Activated effector memory CD4-positive, alpha-beta T cell treated with anti-CD3 and anti-CD28 coated beads, Interleukin-2, amount 50 U/mL, for 16 hours (primary cell): ENCODE measurements around the gene ICAM5.
"Not testable (repeated sequence)": the region's sequence is repeated elsewhere in the genome, so short reads cannot be mapped to it uniquely, and the experiment has no call there.

Experiments
- DNase-seq: peaks from one replicate; pipeline ENCODE4 v3.0.0-alpha.2; 2020

ICAM5 gene, protein sequence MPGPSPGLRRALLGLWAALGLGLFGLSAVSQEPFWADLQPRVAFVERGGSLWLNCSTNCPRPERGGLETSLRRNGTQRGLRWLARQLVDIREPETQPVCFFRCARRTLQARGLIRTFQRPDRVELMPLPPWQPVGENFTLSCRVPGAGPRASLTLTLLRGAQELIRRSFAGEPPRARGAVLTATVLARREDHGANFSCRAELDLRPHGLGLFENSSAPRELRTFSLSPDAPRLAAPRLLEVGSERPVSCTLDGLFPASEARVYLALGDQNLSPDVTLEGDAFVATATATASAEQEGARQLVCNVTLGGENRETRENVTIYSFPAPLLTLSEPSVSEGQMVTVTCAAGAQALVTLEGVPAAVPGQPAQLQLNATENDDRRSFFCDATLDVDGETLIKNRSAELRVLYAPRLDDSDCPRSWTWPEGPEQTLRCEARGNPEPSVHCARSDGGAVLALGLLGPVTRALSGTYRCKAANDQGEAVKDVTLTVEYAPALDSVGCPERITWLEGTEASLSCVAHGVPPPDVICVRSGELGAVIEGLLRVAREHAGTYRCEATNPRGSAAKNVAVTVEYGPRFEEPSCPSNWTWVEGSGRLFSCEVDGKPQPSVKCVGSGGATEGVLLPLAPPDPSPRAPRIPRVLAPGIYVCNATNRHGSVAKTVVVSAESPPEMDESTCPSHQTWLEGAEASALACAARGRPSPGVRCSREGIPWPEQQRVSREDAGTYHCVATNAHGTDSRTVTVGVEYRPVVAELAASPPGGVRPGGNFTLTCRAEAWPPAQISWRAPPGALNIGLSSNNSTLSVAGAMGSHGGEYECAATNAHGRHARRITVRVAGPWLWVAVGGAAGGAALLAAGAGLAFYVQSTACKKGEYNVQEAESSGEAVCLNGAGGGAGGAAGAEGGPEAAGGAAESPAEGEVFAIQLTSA

DNA sequence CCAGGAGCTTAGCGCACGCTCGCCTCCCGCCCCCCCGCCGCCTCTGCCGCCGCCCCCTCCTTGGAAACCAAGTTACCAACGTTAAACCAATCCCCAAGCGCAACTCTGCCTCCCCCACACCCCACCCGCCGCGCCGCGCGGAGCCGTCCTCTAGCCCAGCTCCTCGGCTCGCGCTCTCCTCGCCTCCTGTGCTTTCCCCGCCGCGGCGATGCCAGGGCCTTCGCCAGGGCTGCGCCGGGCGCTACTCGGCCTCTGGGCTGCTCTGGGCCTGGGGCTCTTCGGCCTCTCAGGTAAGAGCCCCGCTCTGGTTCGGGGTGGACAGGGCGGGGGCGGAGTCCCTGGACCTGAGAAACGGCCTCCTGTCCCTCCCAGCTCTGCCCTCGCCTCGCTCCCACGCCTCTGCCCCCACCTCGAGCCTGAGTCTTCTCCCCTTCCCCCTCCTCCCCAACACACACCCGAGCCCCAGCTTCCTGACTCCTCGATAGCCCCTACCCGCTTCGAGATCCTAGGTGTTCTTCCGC lies at the start of gene ICAM5:
TSS of gene ICAM5 (plus strand) at position 117 of the 521 bp plus-strand sequence. CDS start at position 209, 92 bp downstream.
- DNase-seq, result peak; percentile 80

DNA sequence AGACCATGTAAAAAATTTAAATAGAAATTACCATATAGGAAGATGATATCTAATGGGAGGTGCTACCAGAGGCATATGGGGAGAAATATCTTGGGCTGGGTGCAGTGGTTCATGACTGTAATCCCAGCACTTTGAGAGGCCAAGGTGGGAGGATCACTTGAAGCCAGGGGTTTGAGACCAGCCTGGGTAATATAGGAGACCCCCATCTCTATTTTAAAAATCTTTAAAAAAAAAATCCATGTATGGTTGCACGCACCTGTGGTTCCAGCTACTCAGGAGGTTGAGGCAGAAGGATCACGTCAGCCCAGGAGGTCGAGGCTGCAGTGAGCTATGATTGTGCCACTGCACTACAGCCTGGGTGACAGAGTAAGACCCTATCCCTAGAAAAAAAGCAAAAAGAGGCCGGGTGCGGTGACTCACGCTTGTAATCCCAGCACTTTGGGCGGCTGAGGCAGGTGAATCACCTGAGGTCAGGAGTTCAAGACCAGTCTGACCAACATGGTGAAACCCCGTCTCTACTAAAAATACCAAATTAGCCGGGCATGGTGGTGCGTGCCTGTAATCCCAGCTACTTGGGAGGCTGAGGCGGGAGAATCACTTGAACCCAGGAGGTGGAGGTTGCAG lies 47.8 kb upstream of the ICAM5 start:
- DNase-seq, result not testable (repeated sequence)

DNA sequence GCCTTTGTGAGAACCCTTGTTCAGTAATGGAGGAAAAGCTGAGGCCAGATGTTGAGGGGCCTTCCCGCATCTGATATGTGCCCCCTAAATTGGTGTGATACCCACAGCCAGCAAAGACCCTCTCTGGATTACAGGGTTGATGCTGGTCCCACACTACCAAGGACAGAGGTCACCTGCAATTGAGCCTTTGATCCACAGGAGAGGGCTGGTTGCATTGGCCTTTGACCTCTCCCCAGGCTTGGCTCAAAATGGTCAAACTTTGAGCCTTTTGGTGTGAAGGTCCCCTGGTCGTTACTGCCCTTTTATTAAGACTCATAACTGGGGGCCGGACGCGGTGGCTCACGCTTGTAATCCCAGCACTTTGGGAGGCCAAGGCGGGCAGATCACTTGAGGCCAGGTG lies 46.1 kb upstream of the ICAM5 start:
- no peak for DNase-seq

DNA sequence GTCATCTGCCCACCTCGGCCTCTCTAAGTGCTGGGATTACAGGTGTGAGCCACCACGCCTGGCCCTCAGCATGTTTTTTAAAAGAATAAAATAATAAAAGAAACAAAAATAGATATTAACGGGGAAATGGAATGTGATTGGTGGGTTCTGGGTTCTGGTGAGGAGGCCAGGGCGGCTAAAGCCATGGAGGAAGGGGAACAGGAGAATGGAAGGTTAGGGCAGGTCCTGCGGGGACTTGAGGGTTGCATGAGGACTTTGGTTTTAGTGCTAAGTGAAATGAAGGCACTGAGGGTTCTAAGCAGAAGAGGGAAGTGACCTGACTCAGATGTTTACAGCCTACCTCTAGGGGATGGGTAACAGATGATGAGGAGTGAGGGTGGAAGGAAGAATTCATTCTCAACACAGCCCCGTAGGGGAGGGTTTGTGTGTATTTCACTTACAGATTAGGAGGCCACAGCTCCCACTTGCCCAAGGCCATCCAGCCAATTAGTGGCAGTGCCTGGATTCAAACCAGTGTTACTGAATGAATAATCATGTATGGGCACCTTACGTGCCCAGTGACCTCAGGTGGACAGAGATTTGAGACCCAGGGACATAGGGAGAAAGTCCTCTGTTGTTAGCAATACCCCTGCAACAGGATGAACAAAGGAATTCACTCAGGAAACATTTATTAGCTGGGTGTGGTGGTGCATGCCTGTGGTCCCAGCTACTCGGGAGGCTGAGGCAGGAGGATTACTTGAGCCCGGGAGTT lies 44.4 kb upstream of the ICAM5 start:
- no peak for DNase-seq

DNA sequence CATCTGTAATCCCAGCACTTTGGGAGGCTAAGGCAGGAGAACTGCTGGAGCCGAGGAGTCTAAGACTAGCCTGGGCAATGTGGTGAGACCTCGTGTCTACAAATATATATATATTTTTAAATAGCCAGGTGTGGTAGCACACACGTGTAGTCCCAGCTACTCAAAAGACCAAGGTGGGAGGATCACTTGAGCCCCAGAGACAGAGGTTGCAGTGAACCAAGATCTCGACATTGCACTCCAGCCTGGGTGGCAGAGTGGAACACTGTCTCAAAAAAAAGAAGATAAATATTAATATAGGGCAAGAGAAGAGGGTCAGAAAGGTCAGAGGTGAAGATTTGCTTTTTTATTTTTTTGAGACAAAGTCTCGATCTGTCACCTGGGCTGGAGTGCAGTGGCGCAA lies 43.2 kb upstream of the ICAM5 start:
- no peak for DNase-seq

DNA sequence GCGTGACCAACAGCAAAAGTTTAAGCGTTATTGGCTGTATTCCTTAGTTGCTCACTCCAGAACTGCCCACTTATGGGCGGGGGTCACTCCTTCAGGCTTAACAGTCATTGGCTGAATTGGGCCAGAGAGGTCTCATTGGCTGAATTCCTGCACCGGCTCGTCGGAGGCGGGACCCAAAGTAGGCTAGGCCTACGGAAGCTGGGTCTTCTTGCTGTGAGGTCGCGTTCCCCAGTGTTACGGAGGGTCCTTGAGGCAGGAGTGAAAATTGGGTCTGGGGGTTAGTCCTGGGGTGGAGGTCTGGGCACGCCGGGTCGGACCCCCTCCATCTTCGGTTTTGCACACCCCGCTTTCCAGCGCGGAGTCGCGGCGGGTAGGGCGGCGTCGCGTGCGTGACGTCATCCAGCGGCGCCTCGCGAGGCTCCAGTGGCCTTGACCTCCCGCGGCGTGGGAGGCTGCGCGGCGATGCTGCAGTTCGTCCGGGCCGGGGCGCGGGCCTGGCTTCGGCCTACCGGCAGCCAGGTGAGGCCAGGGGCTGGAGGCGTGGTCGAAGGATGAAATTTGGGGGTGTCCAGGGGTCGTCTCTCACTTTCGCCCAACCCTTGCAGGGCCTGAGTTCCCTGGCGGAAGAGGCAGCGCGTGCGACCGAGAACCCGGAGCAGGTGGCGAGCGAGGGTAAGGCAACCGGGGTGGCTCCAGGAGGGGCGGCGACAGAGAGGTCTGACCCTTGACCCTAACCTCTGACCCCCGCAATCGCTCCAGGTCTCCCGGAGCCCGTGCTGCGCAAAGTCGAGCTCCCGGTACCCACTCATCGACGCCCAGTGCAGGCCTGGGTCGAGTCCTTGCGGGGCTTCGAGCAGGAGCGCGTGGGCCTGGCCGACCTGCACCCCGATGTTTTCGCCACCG lies 37.7 kb upstream of the ICAM5 start, which contains the start of gene MRPL4:
TSS of gene MRPL4 (plus strand) at position 423 of the 903 bp plus-strand sequence. CDS start at position 463, 40 bp downstream.
- DNase-seq, result peak; percentile 99

DNA sequence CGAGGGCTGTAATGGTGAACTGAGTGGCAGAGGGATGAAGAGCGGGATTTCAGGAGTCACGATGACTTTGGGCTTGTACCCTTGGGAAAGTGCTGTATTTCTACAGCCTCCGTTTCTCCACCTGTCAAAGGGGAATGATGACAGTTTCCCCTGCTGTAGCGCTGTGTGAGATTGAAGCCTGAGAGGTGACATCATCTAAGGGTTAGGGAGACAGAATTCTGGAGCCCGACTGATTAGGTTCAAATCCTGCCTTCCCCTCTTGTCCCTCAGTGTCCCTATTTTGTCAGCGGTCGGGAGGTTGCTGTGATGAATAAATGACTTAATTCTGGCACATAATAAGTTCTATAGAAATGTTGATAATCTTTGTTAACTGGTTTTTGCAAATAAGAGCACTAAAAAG lies 37.0 kb upstream of the ICAM5 start:
- no peak for DNase-seq

DNA sequence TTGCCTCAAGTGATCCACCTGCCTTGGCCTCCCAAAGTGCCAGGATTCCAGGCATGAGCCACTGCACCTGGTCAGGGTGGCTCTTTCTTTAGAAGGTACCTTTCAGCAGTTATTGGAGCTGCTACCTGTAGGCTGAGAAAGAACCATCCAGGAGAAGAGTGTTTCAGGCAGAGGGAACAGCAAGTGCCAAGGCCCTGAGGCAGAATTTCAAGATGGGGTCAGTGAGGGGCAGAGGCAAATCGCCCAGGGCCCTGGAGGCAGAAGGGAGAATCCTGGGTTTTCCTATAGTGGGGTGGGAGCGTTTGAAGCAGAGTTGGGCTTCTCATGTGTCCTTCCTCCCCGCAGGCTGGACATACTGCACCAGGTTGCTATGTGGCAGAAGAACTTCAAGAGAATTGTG lies 35.5 kb upstream of the ICAM5 start:
- no peak for DNase-seq

DNA sequence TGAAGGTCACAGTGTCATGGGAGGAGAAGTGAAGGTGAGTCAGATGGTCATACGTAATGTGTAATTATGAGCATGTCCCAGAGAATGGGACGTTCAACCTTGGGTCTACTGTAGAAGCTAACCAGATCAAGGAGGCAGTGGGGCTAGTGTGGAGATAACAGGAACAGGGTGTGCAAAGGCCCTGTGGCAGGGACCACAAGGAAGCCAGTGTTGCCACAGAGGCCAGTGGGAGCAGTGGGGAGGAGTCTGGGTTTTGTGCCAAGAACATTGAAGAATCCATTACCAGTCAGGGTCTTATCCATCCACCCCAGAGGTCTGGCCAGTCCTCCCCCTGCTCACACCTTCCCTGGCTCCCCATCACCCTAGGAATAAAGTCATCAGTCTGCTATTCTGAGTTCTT lies 34.4 kb upstream of the ICAM5 start:
- DNase-seq, result no peak

DNA sequence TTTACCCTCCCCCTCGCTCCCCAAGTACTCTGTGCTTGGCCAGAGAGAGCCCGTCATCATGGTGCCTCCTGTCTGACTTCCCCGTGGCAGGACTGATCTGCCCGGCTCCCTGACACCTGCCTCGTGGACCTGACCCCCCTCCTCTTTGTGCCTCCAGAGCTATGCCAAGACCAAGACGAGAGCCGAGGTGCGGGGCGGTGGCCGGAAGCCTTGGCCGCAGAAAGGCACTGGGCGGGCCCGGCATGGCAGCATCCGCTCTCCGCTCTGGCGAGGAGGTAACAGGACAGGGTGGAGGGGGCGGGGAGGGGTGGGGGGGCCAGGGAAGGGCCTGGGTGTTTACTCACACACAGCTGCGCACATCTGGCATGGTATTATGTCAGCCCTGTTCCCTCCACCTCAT lies 33.2 kb upstream of the ICAM5 start:
- DNase-seq, result no peak

DNA sequence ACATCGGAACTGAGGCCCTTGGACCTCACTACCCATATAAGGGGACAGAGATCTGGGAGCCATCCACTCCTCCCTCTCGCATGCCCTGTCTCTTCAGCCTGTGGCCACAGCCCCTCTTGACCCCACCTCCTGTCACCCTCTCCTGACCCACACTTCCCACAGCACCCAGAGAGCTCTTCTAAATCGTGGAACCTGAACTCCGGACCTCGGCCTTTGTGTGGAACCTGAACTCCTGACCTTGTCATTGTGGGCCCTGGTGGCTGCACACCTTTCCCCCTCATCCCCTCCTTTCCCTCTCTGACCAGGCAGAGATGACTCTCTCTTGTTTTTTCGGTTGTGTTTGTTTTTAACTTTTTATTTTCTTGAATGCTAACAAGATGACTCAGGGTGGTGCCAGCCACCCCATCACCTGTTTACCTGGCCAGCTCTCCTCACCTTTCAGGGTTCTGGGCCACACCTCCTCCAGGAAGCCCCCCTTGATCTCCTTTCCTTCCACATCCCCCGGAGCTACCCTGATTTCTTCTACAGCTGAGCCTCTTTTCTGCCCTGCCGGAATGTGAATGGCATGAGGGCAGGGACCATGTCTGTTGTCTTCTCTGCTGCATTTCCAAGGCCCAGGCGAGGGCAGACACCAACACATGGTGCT lies 32.7 kb upstream of the ICAM5 start:
- DNase-seq, result no peak

DNA sequence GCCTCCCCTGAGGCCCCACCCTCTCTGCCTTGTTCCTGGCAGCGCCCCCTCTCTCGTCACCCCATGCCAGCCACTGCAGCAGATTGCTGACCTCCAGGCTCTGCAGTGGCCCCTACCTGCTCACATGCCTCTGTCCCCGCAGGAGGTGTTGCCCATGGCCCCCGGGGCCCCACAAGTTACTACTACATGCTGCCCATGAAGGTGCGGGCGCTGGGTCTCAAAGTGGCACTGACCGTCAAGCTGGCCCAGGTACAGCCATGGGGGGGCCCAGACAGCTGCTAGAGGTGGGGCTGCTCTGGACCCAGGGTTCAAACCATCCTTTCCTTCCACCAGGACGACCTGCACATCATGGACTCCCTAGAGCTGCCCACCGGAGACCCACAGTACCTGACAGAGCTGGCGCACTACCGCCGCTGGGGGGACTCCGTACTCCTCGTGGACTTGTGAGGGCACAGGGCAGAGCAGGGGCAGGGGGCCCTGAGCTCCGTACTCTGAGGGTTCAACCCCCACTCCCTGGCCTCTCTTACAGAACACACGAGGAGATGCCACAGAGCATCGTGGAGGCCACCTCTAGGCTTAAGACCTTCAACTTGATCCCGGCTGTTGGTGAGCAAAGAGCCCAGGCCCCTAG lies 31.6 kb upstream of the ICAM5 start:
- DNase-seq, result no peak

DNA sequence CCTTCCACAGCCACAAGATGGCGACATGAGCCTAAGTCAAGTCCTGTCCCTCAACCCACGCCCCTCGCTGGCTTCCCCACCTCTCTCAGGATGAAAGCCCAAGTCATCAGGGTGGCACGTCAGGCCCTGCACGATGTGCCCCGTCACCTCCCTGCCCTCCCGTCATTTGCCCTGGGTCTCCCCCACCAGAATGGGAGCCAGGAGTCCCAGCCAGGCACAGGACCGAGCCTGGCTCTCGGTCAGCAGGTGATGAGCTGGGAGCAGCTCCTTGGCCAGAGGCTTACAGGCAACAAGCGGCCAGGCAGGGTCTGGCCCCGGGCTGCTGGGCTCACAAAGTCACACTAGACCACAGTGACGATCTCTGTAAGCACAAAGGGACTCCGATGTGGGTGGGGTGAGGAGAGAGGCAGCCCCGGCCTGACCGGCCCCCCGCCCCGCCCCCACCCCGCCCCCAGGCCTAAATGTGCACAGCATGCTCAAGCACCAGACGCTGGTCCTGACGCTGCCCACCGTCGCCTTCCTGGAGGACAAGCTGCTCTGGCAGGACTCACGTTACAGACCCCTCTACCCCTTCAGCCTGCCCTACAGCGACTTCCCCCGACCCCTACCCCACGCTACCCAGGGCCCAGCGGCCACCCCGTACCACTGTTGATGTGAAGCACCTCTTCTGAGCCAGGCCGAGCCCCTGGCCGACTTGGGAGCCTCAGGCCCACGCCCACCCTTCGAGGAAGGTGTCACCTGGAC lies 30.4 kb upstream of the ICAM5 start:
- peak; percentile 96 for DNase-seq

DNA sequence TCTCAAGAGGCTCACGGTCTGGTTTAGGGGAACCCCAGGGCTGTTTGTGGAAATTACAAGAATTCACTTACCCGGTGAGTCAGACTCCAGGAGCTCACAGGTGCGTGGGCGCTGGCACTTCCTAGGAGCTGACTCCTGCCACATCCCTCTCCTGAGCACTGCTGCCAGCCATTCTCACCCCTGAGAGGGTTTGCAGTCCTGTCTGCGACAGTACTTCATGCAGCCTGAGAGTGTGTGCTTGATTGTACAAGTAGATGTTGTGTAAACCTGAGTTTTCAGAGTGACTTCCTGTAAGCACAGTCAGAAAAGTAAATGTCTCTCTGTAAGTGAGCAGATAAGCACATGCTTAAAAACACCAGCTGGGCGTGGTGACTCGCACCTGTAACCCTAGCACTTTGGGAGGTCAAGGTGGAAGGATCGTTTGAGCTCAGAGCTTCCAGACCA lies 29.6 kb upstream of the ICAM5 start:
- peak; percentile 88 for DNase-seq

DNA sequence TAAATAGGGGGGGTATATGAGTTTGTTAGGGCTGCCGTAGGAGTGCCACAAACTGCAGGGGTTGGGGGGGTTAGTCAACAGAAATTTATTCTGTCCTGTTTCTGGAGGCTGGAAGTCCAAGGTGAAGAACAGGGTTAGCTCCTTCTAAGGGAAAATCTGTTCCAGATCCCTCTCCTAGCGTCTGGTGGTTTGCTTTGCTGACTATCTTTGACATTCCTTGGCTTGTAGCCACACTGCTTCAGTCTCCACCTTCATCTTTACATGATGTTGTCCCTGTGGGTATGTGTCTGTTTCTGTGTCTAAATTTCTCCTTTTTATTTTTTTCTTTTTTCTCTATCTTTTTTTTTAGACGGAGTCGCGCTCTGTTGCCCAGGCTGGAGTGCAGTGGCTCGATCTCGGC lies 27.0 kb upstream of the ICAM5 start:
- no peak for DNase-seq

DNA sequence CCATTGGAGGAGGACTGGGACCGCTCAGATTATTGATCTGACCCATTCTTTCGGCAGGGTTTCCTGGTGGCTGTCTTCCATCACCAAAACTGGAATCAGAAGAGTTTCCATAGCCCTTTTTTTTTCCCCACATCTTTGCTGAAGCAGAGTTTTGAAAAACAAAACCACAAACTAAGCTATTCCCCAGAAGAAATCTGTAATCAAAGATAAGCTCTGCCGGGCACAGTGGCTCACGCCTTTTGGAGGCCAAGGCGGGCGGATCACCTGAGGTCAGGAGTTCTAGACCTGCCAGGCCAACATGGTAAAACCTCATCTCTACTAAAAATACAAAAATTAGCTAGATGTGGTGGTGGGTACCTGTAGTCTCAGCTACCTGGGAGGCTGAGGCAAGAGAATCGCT lies 23.0 kb upstream of the ICAM5 start:
- DNase-seq, result no peak

DNA sequence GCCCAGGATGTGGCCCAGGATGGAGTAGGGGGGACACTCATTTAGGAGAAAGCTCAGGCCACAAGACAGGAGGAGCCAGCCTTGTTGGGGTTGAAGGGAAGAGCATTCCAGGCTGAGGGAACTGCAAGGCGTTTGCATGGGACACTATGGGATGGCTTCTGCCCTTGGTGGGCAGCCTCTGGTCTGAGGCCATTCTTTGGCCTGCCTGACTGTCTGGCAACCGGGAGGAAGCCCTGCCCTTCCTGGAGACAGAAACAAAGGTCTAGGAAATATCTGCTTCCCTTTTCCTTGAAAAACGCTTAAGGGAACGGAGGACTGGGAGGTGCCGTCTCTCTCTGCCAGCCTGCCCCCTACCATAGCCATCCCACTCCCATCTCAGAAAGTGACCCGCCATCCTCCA lies 21.7 kb upstream of the ICAM5 start:
- no peak for DNase-seq

DNA sequence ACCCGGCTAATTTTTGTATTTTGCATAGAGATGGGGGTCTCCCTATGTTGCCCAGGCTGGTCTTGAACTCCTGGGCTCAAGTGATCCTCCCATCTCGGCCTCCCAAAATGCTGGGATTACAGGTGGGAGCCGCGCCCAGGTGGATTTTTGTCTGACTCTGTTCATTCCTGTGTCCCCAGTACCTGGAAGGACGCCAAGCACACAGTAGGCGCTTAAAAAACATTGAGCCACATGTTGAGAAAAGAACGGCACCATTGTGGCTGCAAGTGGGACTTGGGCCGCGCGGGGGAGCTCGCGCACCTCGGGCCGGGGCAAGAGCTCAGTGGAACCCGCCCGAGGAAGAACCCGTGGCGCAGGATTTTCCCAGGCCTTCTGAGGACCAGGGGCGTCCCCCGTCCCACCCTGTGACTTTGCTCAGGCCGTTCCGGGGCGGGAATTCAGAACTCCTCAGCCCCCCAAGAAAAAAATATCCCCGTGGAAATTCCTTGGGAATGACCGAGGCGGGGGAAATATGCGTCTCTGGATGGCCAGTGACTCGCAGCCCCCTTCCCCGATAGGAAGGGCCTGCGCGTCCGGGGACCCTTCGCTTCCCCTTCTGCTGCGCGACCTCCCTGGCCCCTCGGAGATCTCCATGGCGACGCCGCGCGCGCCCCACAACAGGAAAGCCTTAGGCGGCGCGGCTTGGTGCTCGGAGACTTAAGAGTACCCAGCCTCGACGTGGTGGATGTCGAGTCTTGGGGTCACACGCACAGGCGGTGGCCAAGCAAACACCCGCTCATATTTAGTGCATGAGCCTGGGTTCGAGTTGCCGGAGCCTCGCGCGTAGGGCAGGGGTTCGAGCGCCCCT lies 20.2 kb upstream of the ICAM5 start:
- DNase-seq, result peak; percentile 95
